NCI-H187 treated with DMSO at 0.1 percent for 48 hours (cell line): ENCODE data around the gene RGMA.
"Not testable (repeated sequence)": the region's sequence is repeated elsewhere in the genome, so short reads cannot be mapped to it uniquely, and the experiment has no call there.

Source experiments
- DNase-seq: peaks from one replicate; lab custom pipeline; 2025; lab: John Stamatoyannopoulos, UW

RGMA gene

DNA sequence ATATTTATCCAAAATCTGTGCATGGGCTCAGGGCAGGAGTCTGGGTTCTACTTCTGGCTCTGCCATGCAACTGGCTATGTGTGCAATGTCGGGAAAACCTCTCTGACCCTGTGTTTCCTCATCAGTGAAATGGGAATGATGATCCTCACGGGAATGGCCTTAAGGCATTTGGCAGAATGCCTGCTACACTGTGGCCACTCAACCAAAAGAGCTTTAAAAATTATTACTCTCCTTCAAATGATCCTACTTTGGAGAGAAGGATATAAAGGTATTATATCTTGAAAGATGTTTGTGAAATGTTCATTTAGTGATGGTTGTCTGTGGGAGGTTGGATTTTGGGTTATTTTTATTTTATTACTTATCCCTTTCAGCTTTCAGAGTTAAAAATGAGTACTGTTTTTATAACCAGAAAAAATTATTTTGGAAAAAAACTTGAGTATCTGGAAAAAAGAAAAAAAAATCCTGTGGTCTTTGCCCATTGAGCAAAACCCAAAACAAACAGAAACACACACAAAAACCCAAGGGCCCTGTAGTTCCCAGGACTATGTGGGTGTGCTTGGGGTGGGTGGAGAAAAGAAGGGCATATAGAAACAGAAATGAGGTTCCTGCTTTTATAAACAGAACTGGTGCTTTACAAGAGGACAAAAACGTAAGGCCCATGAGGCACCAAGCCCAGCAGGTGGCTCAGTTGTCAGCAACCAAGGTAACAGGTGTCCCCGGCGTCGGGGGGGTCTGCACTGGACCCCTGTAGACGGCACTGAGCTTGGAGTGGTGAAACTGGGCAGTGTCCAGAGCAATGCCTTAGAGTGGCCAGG, 22.0 kb downstream of the RGMA start:
- no peak for DNase-seq

DNA sequence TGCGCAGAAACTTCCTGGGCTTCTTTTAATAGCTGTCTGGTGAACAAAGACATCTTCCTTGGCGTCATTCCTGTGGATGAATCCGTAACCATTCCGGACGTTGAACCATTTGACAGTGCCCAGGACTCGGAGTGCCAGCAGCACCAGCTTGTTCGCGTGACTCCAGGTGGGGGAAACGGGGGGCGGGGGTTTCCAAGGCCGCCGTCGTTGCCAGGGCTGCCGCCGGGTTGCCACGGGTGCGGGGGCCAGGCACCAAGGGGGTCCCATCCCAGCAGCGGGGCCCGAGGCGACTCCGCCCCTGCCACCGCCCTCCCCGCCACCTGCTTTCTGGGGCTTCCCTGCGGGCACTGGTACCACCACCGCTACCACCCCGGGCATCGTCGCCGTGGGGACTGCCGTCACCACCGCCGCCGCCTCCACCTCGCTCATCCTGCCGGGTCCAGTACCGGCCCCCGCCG, 22.8 kb downstream of the RGMA start:
- no peak for DNase-seq

DNA sequence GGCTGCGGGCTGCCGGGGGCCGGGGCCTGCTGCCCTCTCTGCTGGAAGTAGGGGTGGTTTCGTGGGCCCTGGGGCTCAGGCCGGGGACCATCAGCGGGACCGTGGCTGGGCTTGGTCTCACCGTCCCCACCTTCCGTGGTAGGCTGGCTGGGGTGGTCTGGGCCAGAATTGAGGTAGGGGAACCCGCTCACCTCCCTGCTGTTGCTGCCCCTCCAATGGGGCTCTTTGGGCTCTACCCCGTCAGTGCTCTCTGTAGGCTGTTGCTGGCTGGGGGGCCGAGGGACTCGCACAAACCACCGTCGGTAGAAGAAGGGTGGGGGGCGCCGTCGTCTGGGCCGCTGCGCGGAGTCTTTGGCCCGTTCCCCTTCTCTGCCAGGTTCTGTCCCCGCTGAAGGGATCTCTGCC, 23.4 kb downstream of the RGMA start:
- no peak for DNase-seq

DNA sequence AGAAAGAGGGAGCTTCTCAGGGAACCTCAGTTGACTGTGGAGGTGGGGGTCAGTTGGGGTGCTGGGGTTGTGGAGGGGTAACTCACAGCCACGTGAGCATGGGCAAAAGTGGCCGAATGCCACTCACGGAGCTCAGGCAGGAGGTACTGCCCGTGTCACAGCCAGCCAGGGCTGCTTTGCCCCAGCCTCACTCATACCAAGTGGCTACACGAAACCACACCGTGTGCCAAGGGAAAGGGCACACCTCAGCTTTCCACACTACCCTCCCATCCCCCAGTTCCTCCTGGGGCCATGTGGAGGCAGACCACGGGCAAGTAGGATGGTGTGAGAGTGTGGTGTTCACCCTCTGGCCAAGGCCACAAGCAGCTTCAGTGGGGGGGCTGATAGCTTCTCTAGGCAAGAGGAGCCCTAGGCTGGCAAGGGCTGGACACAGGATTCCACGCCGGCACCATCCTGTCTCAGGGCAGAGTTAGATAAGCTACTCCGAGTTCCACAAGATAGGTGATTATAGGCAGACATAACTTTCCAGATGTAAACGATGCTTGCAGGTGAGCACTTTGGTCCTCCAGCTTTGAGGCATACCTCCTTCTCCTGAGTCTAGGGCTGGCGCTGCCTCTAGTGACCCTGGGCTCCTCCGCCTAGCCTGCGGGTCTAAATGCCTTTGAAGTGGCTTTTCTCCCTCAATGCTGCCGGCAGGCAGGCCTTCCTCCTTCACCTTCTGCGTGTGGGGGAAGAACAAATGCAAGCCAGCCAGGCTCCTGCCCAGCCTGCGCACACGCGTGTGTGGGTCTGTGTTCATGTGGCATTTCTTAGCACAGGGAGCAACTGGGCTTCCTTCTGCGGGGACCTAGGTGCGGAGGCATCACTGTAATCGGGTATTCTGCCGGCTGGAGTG, 25.0 kb downstream of the RGMA start:
- DNase-seq, result no peak

DNA sequence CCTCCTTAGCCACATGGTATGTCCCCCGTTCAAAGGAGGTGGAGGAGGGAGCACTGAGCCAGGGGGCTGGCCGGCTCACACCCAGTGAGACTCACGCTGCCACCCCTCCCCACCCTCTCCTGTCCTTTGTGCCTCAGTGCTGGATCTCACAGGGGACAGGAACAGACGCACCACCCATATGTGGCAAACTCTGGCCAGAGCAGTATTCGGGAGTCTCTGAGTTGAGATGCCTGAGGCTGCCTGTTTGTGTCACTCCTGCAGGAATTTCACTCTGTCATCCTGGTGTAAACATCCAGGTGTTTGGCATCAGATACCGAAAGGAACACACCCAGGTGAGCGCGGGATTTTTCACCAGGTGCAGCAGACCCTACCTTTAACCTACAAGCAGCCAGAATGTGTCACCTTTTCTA, 25.7 kb downstream of the RGMA start:
- no peak for DNase-seq

DNA sequence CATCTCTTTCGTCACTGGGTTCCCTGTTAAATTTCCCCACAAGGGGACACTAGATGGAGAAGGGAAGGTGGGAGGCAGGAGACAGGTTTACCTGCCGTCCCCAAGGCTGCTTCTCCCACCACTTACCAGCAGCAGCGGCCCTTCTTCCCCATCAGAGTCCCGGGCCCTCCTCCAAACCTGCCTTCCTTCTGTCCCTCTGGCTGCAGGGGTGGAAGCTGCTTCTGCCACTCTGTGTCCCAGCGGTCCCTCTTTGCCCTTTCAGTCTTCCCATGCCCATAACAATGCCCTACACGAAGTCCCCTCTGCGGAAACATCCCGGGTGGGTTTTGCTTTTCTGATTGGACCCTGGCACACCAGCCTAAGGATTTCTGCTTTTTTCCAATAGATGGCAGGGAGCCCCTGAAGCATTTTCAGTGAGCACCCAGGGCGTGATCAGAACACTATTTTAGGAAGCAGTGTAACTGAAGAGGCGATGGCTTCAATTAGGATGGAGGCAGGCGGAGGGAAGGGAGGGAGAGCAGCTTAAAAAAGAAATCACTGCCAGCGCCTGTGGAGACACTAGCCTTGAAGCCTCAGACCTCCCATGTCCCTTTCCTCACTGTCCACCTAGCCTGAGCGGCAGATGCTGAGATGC, 26.3 kb downstream of the RGMA start:
- not testable (repeated sequence) for DNase-seq

DNA sequence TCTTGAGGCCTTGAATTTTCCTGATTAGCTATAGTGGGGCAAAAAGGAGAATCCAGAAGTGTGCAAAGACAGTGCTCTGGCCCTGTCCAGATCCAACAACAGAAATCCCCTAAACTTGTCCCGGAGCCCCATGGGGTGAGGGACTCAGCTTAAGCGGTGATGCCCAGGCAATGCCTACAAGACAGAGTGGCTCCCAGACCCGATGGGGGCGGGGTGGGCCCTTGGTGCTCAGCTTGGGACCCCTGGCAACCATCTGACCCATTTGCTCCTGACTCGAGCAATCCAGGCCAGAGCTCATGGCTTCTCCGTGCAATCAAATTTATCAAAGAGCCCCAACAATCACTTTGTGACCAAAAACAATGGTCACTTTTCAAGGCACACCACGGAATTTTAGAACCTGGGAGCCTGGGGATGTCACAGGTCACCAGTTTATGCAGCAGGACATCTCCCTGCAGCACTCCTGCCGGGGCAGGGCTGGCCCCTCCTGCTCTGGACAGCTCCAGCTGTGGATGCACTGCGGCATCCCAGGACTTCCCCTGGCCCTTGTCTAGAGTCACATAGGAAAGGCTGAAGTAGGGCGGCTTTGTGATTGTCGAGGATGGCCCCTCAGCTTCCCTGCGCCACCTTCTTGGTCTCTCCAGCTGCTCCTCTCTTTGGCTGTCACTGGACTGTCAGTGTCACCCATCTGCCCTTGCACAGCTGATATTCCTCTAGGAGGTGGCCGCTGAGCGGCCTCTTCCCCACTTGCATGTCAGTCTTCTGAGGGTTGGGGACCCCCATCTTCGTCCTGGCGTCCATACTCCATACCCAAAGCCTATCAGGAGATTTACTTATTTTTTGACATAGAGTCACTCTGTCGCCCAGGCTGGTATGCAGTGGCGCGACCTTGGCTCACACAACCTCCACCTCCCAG, 28.4 kb downstream of the RGMA start:
- DNase-seq, result no peak

DNA sequence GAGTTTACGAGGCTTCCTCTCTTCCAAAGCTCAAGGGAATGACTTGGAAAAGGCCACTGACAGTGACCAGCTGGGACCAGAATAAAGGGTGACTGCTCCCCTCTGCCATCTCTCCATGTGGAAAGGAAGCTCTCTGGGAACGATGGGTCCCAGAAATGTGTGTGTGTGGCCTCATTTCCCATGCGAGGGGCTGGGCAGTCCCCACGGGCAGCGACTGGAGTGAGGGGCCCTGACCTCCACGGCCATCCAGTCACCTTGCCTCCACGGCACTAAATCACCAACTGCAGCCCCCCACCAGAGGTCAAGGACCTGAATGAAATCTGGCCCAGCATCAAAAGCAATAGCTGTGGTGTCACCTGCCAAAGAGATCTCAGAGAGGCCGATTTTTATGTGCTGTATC, 29.6 kb downstream of the RGMA start:
- DNase-seq, result no peak

DNA sequence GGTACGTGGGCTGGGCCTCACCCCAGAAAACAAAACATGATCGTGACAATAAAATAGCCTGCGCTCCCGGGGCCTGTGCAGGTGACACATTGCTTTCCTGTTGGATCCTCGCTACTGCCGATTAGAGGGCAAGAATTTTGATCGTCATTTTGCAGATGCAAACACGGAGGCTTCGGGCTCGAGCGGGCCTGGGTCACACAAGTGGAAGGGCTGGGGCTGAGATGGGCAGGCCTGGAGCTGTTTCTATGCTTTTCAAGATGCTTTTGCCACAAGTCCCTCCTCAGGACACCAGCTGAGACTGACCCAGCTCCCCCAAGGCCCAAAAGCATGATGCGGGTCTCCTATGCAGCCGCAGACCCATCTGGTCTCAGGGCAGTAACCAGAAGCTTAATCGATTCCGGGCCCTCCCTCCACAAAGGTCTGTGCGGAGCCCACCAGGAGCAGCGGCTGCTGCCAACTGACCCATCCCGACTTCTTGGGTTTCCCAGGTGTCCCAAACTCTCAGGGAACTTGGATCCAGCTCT, 30.0 kb downstream of the RGMA start:
- no peak for DNase-seq

DNA sequence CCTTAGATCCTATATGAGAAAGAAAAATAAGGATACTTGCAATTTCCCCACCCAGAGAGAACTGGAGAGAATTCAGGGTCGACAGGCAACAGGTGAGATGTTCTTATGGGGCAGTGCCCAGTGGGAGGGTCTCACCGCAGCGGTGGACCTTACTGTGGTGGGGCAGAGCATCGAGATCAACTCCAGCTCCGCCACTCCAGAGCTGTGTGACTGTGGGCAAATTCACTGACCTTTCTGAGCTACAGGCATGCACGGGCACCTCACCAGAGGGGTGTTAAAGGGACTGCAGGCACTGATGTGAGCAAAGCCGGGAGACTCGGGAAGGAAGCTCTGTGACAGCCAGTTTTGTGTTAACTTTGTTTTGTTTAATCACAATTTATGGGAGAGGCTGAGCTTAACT, 30.9 kb downstream of the RGMA start:
- no peak for DNase-seq

DNA sequence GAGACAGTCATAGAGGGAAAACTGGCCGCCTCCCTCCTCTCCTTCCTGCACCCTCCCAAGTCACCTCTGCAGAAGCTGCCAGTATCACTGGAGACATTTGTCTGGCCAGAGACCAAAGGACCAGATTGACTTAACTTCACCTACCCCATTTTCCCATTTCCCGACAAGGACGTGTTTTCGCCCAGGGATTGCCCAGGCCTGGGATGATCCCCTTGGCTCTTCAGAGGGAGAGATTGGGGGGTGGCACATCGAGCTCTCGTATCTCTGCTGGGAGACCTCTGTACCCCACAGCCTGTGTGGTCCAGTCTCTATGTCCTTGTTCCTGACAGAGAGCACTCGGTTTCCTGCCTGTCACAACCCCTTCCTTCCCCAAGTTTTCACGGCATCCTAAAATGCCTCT, 31.4 kb downstream of the RGMA start:
- DNase-seq, result no peak

DNA sequence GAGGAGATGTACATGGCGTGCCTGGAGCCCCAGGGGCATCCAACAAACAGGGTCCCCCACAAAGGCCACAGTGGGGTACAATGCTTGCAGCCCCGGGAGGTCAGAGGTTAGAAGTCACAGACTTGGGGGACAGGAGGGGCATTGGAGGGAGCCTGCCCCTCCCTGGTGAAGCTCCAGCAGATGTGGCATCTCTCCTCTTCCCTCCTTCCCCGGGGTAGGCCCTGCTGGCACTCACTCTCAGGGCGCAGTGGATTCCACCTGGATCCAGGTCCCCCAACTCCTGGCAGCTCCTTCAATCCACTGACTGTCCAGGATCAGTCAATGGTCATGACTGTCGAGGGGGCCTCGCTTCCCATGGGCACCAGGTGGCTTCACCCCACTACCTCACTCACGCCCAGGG, 32.2 kb downstream of the RGMA start:
- DNase-seq, result no peak

DNA sequence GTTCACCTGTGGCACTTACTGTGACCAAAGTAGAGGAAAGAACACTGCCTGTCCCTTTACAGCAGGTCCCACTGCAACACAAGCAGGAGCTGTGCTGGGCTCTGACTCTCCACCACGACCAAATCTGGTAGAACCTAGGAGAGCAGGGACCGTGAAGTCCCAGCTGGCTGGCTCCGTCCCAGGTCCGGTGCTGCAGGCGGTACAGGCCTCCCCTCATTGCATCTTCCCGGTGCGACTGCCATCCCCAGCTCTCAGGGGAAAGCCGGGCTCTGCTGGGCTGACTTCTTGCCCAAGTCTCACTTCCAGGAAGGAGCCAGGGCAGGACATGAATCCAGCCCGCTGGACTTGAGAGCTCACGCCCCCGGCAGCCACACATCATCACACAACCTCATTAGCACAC, 33.8 kb downstream of the RGMA start:
- DNase-seq, result no peak

DNA sequence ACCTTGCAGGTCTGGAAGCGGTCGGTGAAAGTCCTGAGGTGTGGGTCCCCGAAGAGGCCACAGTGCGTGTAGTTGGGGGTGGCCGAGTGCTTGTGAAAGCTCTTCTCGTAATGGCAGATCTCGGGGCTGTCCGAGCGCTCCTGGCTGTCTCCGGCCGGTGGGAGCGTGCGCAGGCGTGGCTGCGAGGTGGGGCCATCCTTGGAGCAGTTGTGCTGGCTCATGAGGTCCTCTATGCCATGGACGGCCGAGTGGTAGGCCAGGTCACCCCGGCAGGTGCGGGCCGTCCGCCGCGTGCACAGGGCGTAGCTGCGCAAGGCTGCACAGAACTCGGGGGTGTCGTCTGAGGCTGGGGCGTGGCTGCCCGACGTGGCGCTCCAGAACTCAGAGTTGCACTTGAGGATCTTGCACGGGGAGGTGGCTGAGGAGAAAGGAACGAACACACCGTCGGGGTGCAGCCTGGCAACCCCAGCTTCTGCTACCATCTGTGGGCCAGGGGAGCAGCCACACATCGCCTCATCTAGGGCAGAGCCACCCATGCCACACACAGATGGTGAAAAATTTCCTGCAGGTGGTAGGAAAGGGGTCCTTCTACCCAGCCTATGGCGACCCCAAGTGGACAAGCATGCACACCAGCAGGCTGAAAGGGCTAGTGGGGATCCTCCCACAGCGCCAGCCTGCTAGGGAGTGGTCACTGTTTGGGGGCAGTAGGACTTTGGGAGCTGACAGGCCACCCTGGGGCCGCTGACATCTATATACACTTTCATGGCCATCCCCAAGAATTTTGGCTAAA, 36.7 kb downstream of the RGMA start:
- DNase-seq, result no peak

DNA sequence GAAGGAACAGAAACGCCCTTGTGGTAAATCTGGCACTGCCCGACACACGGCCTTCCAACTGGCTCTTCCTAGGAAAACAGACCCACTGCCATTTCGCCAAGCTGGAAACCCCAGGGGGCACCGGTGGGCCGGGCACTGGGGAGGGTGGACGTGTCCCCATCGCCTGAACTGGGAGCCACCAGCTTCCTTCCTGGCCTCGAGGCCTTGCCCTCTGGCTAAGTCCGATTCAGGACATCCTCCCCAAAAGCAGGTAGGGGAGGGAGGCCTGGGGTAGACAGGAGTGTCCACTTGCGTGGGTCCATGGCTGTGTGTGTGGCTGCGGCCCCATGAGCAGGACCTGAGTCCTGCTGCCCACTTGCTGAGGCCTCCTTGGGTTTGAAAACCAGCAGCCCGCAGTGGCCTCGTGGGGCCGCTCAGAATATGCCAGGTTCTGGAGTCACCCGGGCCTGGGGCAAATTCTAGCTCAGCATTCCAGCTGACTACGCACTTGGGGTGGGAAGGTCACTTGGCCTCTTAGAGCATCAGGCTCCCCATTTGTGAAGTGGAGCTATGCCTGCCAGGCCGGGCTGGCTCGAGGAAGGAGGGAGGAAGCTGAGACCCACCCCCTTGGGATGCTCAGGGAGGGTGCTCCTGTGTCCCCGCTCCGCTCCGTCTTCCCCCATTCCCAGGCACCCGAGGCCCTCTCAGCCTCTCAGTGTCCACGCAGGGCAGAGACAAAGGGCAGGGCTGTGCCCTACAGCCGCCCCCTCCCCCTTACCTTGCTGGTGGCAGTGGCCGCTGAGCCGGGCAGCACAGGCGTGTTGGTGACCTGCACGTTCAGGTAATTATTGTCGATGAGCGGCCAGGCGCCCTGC, 37.5 kb downstream of the RGMA start:
- DNase-seq, result no peak

DNA sequence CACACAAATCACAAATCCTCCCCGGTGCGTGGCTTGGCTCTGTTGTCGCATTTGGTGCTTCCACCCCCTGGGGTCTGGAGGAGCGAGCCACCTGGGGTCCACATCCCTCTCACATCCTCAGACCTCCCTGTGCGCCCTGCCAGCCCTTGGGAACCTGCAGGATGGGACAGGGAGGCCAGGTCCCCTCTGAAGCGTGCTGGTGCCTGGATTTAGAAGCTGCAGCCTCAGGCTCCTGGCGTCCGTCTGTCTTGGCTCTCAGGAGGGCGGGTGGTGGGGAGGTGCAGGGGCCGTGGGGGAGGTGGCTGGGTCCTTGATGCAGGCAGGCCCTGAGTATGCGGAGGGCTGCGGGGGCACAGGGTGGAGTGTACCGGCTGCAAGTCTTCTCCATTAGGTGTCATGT, 38.4 kb downstream of the RGMA start:
- DNase-seq, result no peak

DNA sequence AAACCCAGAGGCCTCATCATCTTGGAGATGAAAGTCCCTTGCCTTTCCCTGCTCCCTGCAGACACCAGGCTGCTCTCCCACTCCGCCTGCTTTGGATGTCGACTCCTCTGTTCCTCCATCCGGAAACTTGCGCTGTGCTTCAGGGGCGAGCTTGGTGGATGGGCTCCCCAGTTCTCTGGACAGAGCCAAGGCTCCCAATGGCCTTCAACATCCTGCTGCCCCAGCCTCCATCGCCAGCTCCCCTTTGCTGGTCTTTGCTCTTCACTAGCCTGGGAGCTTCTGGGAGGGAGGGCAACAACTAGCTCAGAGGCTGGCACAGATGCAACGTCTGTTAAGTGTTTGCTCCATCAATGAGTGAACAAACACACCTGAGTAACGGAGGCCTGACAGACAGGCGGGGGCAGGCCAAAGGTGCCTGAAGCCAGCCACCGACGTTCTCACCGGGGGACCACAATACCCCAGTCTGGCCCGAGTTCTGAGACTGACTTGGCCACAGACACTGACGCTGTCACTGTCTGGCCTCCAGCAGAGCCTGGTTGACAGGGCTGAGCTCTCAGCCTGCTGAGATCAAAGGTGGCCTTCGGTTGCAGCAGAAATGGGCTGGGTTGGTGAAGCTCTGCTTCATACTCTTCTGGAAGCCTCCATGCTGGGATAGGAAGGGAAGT, 39.0 kb downstream of the RGMA start:
- no peak for DNase-seq

DNA sequence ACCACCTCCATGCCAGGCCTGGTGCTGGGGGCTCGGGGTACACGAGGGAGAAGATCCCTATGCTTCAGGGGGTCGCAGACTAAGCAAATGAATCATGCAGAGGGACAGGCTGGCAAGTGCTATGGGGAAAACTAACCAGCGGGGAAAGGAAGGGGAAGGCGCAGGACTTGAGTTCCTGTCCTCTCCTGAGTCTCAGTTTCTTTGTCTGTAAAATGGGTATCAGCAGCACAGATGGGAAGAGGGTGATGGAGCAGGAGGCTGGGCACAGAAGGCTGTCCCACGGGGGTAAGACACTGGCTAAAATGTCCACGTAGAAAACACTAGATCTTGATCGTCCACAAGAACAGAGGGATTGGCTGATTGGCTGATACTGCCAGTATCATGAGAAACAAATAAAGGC, 39.8 kb downstream of the RGMA start:
- DNase-seq, result no peak

DNA sequence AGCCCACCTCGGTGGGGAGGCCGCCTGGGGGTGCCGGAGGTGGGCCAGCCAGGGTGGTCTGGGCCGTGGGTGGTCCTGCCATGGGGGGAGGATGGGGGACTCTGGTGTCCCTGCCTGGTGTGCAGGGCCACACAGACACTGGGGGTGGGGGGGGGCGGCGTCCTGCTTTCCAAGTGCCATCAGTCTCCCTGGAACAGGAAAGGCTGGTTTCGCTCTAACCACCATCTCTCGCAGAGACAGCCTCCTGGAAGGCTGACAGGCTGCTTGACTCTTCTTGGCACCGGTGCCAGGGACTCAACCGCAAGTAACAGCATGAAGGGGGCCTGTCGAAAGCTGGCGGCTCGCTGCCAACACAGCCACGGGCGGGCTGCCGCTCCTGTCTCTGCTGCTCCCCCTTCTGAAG, 40.3 kb downstream of the RGMA start:
- no peak for DNase-seq
